Measurements from ENCODE around the gene C10orf62. TPM values are rescaled to one million over a fixed set of nuclear protein-coding genes. Genes with fewer than 3 reads are reported as not detected.

The C10orf62 gene
- total and polyA plus RNA-seq, 5 experiments from 2014 or later, result not detected

DNA sequence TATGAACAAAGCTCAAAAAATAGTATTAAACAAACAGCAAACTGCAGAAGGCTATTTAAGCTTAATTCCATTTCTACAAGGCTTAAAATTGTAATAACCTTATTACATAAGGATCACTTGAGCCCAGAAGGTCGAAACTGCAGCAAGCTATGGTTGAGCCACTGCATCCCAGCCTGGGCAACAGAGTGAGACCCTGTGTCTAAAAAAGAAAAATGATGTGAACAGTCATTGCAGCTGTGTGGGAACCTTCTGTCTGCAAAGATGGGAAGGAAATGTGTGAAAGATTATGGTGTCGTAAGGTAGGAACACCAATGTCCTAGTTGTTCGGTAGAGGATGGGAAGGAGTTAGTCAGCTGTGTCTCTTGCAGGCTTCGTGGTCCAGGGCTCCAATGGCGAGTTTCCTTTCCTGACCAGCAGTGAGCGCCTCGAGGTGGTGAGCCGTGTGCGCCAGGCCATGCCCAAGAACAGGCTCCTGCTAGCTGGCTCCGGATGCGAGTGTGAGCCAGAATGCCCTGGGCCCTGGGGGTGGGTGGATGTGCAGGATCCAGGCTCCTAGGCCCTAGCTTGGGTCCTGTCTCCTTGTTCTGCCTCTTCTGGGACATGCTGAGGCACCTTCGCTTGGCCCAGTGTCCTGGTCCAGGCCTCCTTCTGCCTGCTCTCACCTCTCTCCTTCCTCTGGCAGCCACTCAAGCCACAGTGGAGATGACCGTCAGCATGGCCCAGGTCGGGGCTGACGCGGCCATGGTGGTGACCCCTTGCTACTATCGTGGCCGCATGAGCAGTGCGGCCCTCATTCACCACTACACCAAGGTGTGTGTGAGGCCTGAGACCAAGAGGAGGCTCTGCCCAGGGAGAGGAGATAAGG is 9.1 kb downstream of the C10orf62 start:
- H3K4me3 Mint-ChIP-seq, result no peak overlapping the region
- DNase-seq (no peak), ATAC-seq (no peak)
- POLR2A ChIA-PET, result no interaction called here
- no peaks in the 10 kb centered on the region for H3K4me1 Mint-ChIP-seq
- no peaks in the 10 kb centered on the region for H3K36me3 Mint-ChIP-seq
- peak overlapping the region in 1 of 10 donors; percentile 25 for H3K27ac Mint-ChIP-seq
- H3K9me3 Mint-ChIP-seq, result no peaks in the 10 kb centered on the region
- H3K27me3 Mint-ChIP-seq, result no peaks in the 10 kb centered on the region

DNA sequence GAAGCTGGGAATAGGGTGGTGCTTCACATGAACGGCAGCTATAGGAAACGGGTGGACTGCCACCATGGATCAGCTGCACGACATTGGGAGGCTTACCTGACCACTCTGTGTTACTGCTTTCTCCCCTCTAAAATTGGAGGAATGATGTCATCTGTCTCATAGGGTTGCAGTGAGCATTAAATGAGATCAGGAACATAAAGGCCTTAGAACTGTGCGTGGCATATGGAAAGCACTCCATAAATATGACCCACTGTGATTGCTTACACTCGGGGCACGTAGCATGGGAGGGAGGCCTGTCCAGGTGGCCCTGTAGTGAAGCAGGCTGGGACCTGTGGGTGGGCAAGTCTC is 9.7 kb downstream of the C10orf62 start:
- Mint-ChIP-seq H3K36me3 (no peaks in the 10 kb centered on the region), H3K27me3 (no peaks in the 10 kb centered on the region), H3K9me3 (no peaks in the 10 kb centered on the region), H3K4me3 (no peak overlapping the region), H3K4me1 (no peaks in the 10 kb centered on the region), H3K27ac (no peak overlapping the region)
- no peak for DNase-seq
- POLR2A ChIA-PET, result no interaction called here
- no peak for ATAC-seq

DNA sequence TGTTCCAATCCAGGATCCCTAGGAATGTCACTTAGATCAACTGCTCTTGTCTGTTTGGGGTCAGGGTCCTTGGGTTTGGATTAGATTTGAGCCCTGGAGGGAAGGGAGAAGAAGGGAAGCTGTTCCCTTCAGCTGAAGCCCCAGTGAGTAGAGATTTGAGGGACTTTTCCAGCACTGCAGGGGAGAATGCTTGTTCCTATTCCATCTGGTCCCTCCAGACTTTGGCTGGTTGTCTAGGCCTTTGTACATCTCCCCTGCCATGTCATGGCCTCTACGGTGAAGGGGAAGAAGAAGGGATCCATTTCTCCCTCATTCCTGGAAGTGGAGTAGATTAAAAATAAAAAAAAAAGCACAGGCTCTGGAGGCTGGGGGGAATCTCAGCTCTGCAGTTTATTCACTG is 11.1 kb downstream of the C10orf62 start:
- DNase-seq (no peak), ATAC-seq (no peak)
- Mint-ChIP-seq H3K4me1 (no peaks in the 10 kb centered on the region), H3K27ac (no peak overlapping the region), H3K27me3 (no peaks in the 10 kb centered on the region), H3K4me3 (no peak overlapping the region), H3K36me3 (no peaks in the 10 kb centered on the region), H3K9me3 (no peaks in the 10 kb centered on the region)
- POLR2A ChIA-PET, result no interaction called here

DNA sequence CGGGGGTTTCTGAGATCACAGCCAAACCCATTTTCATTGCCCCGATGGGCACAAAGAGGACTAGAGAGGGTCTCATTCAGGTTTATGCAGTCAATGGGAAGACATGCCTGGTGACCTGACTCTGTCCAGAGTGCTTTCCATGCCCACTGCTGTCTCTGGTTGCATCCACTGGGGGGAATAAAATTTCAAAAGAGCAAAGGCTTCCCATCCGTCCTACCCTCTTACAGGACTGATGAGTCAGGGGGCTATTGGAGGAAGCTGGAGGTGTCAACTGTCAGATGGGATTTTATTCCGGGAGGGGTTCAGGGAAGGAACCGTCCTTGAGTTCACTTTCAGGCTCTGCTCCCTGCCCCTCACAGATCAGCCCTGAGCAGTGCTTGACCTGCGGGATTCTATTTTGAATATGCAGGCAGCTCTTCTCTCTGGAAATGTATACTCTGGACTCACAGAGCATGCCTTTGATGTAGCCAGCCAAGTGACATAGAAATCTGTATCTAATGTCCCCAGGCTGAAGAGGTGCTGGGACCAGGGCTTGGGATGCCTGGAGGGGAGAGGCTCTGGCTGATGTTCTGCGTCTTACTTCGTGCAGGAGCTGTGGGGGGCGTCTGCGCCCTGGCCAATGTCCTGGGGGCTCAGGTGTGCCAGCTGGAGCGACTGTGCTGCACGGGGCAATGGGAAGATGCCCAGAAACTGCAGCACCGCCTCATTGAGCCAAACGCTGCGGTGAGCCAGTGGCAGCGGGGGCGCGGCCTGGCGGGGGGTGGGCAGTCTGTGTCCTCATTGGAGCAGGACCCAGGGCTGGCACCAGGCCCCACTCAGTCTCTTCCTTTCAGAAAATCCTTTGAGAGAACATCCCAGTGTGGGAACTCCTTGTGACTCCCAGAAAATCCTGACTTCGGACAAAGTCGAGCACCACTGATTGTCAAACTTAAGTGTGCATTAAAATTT is 12.0 kb downstream of the C10orf62 start:
- Mint-ChIP-seq H3K27ac (no peak overlapping the region), H3K4me1 (no peaks in the 10 kb centered on the region), H3K27me3 (no peaks in the 10 kb centered on the region), H3K9me3 (no peaks in the 10 kb centered on the region), H3K4me3 (no peak overlapping the region), H3K36me3 (no peaks in the 10 kb centered on the region)
- no peak for DNase-seq
- no peak for ATAC-seq
- POLR2A ChIA-PET, result no interaction called here

DNA sequence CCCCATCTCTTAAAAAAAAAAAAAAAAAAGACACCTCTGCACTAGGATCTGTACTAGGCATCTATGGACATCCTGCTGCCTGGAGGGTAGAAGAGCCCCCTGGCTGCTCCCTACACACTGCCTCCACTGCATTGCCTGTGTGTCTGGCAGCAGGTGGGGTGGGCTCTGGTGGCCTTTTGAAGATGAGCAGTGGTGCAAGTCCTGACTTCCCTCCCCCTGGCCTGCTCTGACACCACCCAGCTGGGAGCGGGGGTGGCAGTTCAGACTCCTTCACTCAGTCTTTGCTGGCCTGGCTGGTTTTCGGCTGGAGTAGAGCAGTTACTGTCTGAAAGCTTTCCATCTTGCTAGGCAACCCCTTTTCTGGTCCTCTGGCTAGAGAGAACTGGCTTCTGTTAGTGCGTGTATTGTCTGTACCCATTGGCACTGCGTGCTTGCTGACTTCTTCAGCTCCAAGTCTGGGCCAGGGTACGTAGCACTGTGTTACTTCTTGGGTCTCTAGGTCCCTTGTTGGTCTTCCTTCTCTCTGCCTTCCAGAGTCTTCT is 17.6 kb downstream of the C10orf62 start:
- no peaks in the 10 kb centered on the region for H3K36me3 Mint-ChIP-seq
- no peak for DNase-seq
- POLR2A ChIA-PET, result interaction anchor here (0.8 kb wide), 1 partner anchor 10 kb away, joined by 5 read pairs; no protein-coding TSS in a partner anchor
- no peak overlapping the region for H3K4me3 Mint-ChIP-seq
- no peaks in the 10 kb centered on the region for H3K27me3 Mint-ChIP-seq
- ATAC-seq, result no peak
- H3K9me3 Mint-ChIP-seq, result no peaks in the 10 kb centered on the region
- H3K27ac Mint-ChIP-seq, result peak overlapping the region in 1 of 10 donors; percentile 44
- H3K4me1 Mint-ChIP-seq, result no peaks in the 10 kb centered on the region

DNA sequence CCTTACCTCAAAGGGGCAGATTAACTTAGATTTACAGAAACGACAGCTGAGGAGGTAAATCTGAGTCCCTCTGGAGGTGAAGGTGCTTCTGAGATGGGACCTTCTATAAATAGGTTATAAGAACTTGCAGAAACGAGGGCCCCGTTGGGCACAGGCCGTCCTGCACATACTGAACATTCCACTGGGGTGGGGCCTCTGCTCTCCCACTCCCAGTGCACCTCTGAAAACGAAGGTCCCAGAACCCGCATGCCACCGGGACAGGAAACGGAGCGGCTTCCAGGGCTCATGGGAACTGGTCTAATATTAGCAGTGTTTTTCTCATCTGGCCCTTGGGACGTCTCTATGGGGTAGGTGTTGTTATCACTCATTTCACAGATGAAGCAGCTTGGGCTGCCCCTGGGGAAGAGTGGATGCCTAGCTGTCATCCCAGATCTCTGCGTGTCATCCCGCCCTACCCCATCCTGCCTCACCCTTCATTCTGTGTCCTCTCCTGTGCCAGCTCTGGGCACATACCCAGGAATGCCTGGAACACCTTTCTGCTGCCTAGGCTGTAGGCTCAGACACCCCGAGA is 19.6 kb downstream of the C10orf62 start:
- no peaks in the 10 kb centered on the region for H3K9me3 Mint-ChIP-seq
- H3K27ac Mint-ChIP-seq, result no peak overlapping the region
- H3K27me3 Mint-ChIP-seq, result no peaks in the 10 kb centered on the region
- POLR2A ChIA-PET, result interaction anchor here (0.6 kb wide), 1 partner anchor 11 kb away, joined by 8 read pairs; no protein-coding TSS in a partner anchor
- H3K36me3 Mint-ChIP-seq, result no peaks in the 10 kb centered on the region
- H3K4me3 Mint-ChIP-seq, result no peak overlapping the region
- ATAC-seq, result no peak
- H3K4me1 Mint-ChIP-seq, result no peaks in the 10 kb centered on the region
- DNase-seq, result no peak

DNA sequence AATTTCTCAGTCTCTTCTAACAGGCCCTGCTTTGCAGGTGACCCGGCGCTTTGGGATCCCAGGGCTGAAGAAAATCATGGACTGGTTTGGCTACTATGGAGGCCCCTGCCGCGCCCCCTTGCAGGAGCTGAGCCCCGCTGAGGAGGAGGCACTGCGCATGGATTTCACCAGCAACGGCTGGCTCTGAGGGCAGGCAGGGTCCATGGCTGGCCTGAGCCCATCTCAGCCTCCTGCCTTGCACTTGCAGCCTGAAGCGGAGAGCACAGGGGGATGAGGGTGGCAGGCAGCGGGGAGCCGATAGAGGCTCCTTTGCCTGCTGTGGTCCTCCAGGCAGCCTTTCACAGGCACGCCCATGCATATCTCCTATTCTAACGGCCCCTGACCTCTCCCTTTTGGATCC is 22.0 kb downstream of the C10orf62 start:
- H3K36me3 Mint-ChIP-seq, result no peaks in the 10 kb centered on the region
- H3K9me3 Mint-ChIP-seq, result no peaks in the 10 kb centered on the region
- no peaks in the 10 kb centered on the region for H3K4me1 Mint-ChIP-seq
- POLR2A ChIA-PET, result no interaction called here
- DNase-seq (no peak), ATAC-seq (no peak)
- no peak overlapping the region for H3K4me3 Mint-ChIP-seq
- H3K27ac Mint-ChIP-seq, result no peak overlapping the region
- H3K27me3 Mint-ChIP-seq, result no peaks in the 10 kb centered on the region

DNA sequence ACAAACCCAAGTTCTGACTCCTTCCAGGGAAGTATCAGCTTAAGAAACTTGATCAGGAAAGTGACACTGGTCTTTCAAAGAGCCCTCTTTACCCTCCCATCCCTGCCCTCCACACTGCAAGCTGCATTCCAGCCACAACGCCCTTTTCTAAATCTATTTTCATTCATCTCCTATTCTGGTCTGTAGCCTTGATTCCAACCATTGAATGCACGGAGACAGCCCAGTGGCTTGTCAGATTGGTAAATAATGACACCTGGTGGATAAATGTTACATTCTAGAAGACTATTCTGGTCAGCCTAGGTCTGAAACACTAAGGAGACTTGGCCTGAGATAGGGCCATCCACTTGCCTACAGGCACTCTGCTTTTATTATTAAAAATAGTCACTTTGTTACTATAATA is 22.9 kb downstream of the C10orf62 start:
- ATAC-seq (no peak), DNase-seq (no peak)
- Mint-ChIP-seq H3K27me3 (no peaks in the 10 kb centered on the region), H3K27ac (no peak overlapping the region), H3K9me3 (no peaks in the 10 kb centered on the region), H3K4me3 (no peak overlapping the region), H3K36me3 (peaks cover 0 to 3% (median 0%) of the 10 kb centered on the region in 3 donors), H3K4me1 (no peaks in the 10 kb centered on the region)
- POLR2A ChIA-PET, result no interaction called here

DNA sequence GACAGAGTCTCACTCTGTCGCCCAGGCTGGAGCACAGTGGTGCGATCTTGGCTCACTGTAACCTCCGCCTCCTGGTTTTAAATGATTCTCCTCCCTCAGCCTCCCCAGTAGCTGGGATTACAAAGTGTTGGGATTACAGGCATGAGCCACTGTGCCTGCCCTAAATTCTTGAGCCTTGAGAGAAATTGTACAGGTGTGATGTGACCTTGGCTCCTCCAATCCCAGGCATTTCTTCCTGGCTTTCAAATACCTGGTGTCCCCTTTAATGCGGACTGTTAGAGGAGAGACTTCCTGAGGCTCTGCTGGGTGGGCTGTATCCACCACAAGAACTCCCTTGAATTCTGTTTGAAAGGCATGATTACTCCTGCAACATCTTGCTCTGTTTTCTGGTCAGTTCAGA is 28.8 kb downstream of the C10orf62 start:
- peaks cover 0 to 1% (median 0%) of the 10 kb centered on the region in 4 donors for H3K4me1 Mint-ChIP-seq
- no peaks in the 10 kb centered on the region for H3K9me3 Mint-ChIP-seq
- no peaks in the 10 kb centered on the region for H3K27me3 Mint-ChIP-seq
- H3K27ac Mint-ChIP-seq, result no peak overlapping the region
- H3K4me3 Mint-ChIP-seq, result no peak overlapping the region
- H3K36me3 Mint-ChIP-seq, result peaks cover 0 to 3% (median 0%) of the 10 kb centered on the region in 3 donors
- DNase-seq (no peak), ATAC-seq (no peak)
- POLR2A ChIA-PET, result interaction anchor here (0.7 kb wide), 1 partner anchor 335 kb away, joined by 3 read pairs; no protein-coding TSS in a partner anchor

DNA sequence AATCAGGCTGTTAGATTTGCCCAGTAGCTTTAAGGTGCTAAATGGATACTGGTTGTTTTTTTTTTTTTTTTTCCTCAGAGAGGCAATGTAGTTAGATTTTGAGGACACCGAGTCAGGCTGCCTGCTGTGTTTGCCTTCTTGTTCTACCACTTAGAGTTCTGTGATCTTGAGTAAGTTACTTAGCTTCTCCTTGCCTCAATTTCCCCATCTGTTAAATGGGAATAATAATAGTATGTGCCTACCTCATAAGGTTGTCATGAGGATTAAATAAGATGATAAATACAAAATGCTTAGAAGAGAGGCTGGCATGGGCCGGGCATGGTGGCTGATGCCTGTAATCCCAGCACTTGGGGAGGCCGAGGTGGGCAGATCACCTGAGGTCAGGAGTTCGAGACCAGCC is 29.2 kb downstream of the C10orf62 start:
- H3K9me3 Mint-ChIP-seq, result no peaks in the 10 kb centered on the region
- H3K27me3 Mint-ChIP-seq, result no peaks in the 10 kb centered on the region
- H3K36me3 Mint-ChIP-seq, result peaks cover 0 to 3% (median 0%) of the 10 kb centered on the region in 3 donors
- H3K4me3 Mint-ChIP-seq, result no peak overlapping the region
- peaks cover 0 to 1% (median 0%) of the 10 kb centered on the region in 4 donors for H3K4me1 Mint-ChIP-seq
- no peak overlapping the region for H3K27ac Mint-ChIP-seq
- POLR2A ChIA-PET, result interaction anchor here (0.7 kb wide), 1 partner anchor 334 kb away, joined by 3 read pairs; no protein-coding TSS in a partner anchor
- no peak for DNase-seq
- ATAC-seq, result no peak

DNA sequence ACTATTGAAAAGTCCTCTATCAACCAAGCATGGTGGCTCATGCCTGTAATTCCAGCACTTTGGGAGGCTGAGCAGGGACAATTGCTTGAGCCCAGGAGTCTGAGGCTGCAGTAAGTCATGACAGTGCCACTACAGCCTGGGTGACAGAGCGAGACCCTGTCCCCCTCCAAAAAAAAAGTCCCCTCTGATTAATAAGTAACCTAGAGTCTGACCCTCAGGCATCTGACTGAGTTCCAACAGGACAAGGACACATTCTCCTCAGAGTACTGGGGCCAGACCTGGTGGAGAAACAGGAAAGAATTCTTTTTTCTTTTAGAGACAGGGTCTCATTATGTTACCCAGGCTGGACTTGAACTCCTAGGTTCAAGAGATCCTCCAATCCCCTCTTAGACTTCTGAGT is 33.8 kb downstream of the C10orf62 start:
- H3K9me3 Mint-ChIP-seq, result no peaks in the 10 kb centered on the region
- DNase-seq (no peak), ATAC-seq (no peak)
- peaks cover 0 to 1% (median 0%) of the 10 kb centered on the region in 4 donors for H3K4me1 Mint-ChIP-seq
- POLR2A ChIA-PET, result no interaction called here
- H3K27ac Mint-ChIP-seq, result no peak overlapping the region
- H3K4me3 Mint-ChIP-seq, result no peak overlapping the region
- H3K36me3 Mint-ChIP-seq, result no peaks in the 10 kb centered on the region
- no peaks in the 10 kb centered on the region for H3K27me3 Mint-ChIP-seq

DNA sequence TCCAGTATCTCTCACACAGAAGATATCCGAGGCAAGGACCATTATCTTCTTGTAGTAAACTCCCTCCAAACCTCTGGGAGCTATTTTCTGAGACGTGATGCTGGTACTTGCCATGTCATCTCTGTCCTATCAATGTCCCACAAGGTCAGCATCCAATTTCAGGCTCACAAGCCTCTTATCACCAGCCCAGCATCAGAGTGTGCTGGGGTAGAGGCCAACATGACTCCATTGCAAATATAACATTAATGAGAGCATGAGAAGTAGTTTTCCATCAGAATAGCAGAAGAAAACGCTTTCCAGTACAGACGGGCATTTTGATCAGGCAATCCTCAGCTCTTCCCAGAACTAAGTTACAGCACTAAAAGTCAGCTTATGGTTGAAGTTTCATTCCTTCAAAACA is 38.2 kb downstream of the C10orf62 start:
- no peaks in the 10 kb centered on the region for H3K9me3 Mint-ChIP-seq
- H3K36me3 Mint-ChIP-seq, result no peaks in the 10 kb centered on the region
- no peak for ATAC-seq
- peaks cover 2 to 5% (median 3%) of the 10 kb centered on the region in 4 donors for H3K4me1 Mint-ChIP-seq
- H3K27me3 Mint-ChIP-seq, result peaks cover 0 to under 1% (median 0%) of the 10 kb centered on the region in 5 donors
- POLR2A ChIA-PET, result no interaction called here
- no peak overlapping the region for H3K4me3 Mint-ChIP-seq
- no peak overlapping the region for H3K27ac Mint-ChIP-seq
- no peak for DNase-seq

All from naive thymus-derived CD8-positive, alpha-beta T cell (primary cell).